HepG2 (cell line): ENCODE measurements around the gene KCTD15. TPM values are rescaled to one million over a fixed set of nuclear protein-coding genes. Genes with fewer than 3 reads are reported as not detected.
A peak's percentile ranks its signal among the peaks of the same experiment; 100 is the strongest.

ENCODE experiments used
- GABPA ChIP-seq, 2 experiments: IDR thresholded peaks; 2 replicates each; pipeline ENCODE4 v1.6.1; 2011 to 2016; ENCODE audit warnings: low read depth in 2 of 2, low read length in 1 of 2, missing biosample characterization in 1 of 2, missing genetic modification characterization in 1 of 2
- KLF11 ChIP-seq: IDR thresholded peaks from 2 replicates; pipeline ENCODE4 v1.6.1; 2016; ENCODE audit warnings: missing compliant biosample characterization
- MAFK ChIP-seq, 2 experiments: IDR thresholded peaks in 1 of 2; conservative IDR thresholded peaks in 1 of 2; 2 replicates each; pipeline ENCODE4 v1.6.1; 2011; ENCODE audit warnings: improper control_type of control experiment in 2 of 2, low read length in 2 of 2
- MED8 ChIP-seq: sonication (generic); formaldehyde crosslinking; IDR thresholded peaks from 2 replicates; pipeline ENCODE4 v1.8.1; 2023; ENCODE audit warnings: mild to moderate bottlenecking, missing genetic modification reagents; ENCODE audit not compliant: insufficient replicate concordance
- MEIS1 ChIP-seq: sonication (generic); formaldehyde crosslinking; IDR thresholded peaks from 2 replicates; pipeline ENCODE4 v1.9.0; 2021; ENCODE audit warnings: mild to moderate bottlenecking, missing genetic modification reagents, moderate library complexity, borderline replicate concordance
- MXD4 ChIP-seq: IDR thresholded peaks from 2 replicates; pipeline ENCODE4 v1.6.1; 2016; ENCODE audit warnings: mild to moderate bottlenecking, missing biosample characterization, missing genetic modification reagents
- ZMYM3 ChIP-seq: sonication (generic); formaldehyde crosslinking; IDR thresholded peaks from 2 replicates; pipeline ENCODE4 v1.5.1; 2020; ENCODE audit warnings: mild to moderate bottlenecking, missing genetic modification reagents
- ZNF24 ChIP-seq: fragments of 450-650 bp; IDR thresholded peaks from 2 replicates; pipeline ENCODE4 v1.6.1; 2017; ENCODE audit warnings: antibody characterized with exemption, mild to moderate bottlenecking
- ZNF891 ChIP-seq: sonication (generic); formaldehyde crosslinking; IDR thresholded peaks from 2 replicates; pipeline ENCODE4 v1.5.0; 2020; ENCODE audit warnings: mild to moderate bottlenecking, missing genetic modification reagents
- polyA plus RNA-seq, 8 experiments: library from polyadenylated mRNA; depleted of rRNA in 3 of 8; stranded (reverse) in 7 of 8; unstranded in 1 of 8; fragments of >200 nt; fragmentation: Illumina TruSeq in 4 of 8; extraction: Trizol in 4 of 8; gene quantifications; 2 replicates each; pipeline versions ENCODE4 v1.2.1 to v1.2.3, GENCODE V29; 2011 to 2016; ENCODE audit warnings: low read depth in 4 of 8, missing spikeins in 1 of 8, mixed read lengths in 1 of 8; ENCODE audit not compliant: insufficient read depth in 1 of 8
- total RNA-seq, 5 experiments: library from RNA; depleted of rRNA; stranded (reverse); fragments of >200 nt; fragmentation: Illumina TruSeq; extraction: Trizol; gene quantifications; 2 replicates each; pipeline ENCODE4 v1.2.3, GENCODE V29; 2016; ENCODE audit warnings: low read depth in 1 of 5
- TF ChIP-seq, protein P1 (sequence below): IDR thresholded peaks from 2 replicates; pipeline ENCODE4 v1.6.1; 2012; ENCODE audit warnings: low read depth, low read length, improper control_type of control experiment
- TF ChIP-seq, protein P2 (sequence below): sonication (generic); formaldehyde crosslinking; IDR thresholded peaks from 2 replicates; pipeline ENCODE4 v1.4.0; 2020; ENCODE audit warnings: missing genetic modification reagents
- TF ChIP-seq, protein P3 (sequence below): sonication (generic); formaldehyde crosslinking; IDR thresholded peaks from 2 replicates; pipeline ENCODE4 v1.8.1; 2023; ENCODE audit warnings: mild to moderate bottlenecking, inconsistent platforms, moderate library complexity, missing genetic modification reagents, borderline replicate concordance
- TF ChIP-seq, protein P4 (sequence below): sonication (generic); formaldehyde crosslinking; conservative IDR thresholded peaks from 2 replicates; pipeline ENCODE4 v1.5.0; 2020; ENCODE audit warnings: missing genetic modification reagents
- TF ChIP-seq, protein P5 (sequence below): conservative IDR thresholded peaks from 2 replicates; pipeline ENCODE4 v1.6.1; 2018; ENCODE audit warnings: missing genetic modification reagents
- TF ChIP-seq, protein P6 (sequence below): sonication (generic); formaldehyde crosslinking; IDR thresholded peaks from 2 replicates; pipeline ENCODE4 v1.4.0; 2020; ENCODE audit warnings: missing genetic modification reagents, mild to moderate bottlenecking, borderline replicate concordance

The KCTD15 gene
- total and polyA plus RNA-seq, 2 of the 13 experiments (the other 11 are each of a cell fraction or from before 2014, with no cell fraction given): 13.2 to 16.7 TPM

DNA sequence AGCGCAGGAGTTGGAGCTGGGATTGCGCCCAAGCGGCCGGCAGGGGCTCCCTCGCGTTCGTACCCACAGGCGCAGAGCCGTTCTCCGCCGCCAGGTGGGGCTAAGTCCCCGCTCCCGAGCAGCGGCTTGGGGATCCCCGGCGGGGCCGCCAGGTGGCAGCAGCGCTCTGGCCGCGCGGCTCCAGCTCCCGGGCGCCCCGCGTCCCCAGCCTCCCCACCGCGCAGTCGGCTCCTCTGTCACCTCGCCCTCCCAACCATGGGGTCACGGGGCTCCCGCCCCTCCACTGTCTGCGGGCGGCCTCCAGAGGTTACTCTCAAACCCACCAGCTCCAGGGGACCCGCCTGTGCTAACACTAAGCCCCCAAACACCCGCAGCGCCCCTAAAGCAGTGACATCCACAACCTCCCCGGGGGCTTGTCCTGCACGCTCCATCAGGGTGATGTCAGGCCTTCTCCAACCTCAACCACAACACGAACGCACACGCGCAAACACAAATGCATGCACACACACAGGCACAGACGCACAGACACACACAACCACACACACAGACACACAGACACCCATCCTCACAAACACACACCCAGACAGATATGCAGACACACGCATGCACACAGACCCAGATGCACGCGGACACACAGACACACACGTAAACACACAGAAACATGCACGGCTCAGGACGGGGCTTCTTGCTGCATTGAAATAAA, 18.4 kb upstream of the KCTD15 start (continued):
- TF ChIP-seq, protein P1, sequence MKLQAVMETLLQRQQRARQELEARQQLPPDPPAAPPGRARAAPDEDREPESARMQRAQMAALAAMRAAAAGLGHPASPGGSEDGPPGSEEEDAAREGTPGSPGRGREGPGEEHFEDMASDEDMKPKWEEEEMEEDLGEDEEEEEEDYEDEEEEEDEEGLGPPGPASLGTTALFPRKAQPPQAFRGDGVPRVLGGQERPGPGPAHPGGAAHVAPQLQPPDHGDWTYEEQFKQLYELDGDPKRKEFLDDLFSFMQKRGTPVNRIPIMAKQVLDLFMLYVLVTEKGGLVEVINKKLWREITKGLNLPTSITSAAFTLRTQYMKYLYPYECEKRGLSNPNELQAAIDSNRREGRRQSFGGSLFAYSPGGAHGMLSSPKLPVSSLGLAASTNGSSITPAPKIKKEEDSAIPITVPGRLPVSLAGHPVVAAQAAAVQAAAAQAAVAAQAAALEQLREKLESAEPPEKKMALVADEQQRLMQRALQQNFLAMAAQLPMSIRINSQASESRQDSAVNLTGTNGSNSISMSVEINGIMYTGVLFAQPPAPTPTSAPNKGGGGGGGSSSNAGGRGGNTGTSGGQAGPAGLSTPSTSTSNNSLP: peak; percentile 30; the same call in 1 of the 2 replicates
- TF ChIP-seq, protein P2, sequence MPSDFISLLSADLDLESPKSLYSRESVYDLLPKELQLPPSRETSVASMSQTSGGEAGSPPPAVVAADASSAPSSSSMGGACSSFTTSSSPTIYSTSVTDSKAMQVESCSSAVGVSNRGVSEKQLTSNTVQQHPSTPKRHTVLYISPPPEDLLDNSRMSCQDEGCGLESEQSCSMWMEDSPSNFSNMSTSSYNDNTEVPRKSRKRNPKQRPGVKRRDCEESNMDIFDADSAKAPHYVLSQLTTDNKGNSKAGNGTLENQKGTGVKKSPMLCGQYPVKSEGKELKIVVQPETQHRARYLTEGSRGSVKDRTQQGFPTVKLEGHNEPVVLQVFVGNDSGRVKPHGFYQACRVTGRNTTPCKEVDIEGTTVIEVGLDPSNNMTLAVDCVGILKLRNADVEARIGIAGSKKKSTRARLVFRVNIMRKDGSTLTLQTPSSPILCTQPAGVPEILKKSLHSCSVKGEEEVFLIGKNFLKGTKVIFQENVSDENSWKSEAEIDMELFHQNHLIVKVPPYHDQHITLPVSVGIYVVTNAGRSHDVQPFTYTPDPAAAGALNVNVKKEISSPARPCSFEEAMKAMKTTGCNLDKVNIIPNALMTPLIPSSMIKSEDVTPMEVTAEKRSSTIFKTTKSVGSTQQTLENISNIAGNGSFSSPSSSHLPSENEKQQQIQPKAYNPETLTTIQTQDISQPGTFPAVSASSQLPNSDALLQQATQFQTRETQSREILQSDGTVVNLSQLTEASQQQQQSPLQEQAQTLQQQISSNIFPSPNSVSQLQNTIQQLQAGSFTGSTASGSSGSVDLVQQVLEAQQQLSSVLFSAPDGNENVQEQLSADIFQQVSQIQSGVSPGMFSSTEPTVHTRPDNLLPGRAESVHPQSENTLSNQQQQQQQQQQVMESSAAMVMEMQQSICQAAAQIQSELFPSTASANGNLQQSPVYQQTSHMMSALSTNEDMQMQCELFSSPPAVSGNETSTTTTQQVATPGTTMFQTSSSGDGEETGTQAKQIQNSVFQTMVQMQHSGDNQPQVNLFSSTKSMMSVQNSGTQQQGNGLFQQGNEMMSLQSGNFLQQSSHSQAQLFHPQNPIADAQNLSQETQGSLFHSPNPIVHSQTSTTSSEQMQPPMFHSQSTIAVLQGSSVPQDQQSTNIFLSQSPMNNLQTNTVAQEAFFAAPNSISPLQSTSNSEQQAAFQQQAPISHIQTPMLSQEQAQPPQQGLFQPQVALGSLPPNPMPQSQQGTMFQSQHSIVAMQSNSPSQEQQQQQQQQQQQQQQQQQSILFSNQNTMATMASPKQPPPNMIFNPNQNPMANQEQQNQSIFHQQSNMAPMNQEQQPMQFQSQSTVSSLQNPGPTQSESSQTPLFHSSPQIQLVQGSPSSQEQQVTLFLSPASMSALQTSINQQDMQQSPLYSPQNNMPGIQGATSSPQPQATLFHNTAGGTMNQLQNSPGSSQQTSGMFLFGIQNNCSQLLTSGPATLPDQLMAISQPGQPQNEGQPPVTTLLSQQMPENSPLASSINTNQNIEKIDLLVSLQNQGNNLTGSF (CRISPR knock-in tag): no peak
- TF ChIP-seq, protein P3, sequence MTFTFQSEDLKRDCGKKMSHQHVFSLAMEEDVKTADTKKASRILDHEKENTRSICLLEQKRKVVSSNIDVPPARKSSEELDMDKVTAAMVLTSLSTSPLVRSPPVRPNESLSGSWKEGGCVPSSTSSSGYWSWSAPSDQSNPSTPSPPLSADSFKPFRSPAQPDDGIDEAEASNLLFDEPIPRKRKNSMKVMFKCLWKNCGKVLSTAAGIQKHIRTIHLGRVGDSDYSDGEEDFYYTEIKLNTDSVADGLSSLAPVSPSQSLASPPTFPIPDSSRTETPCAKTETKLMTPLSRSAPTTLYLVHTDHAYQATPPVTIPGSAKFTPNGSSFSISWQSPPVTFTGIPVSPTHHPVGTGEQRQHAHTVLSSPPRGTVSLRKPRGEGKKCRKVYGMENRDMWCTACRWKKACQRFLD (CRISPR knock-in tag): 0 out of 2 replicates have a peak, but pooled peaks have one; percentile 36
- no peak for TF ChIP-seq ZNF24
- no peak for TF ChIP-seq KLF11 (CRISPR knock-in tag)
- TF ChIP-seq MAFK (conservative IDR thresholded peaks at IDR 0.05 in 1 of 2, IDR thresholded peaks at IDR 0.05 in 1 of 2; ENCODE audit: low read length in 2 of 2): no peak
- TF ChIP-seq MED8: no peak
- TF ChIP-seq, protein P4, sequence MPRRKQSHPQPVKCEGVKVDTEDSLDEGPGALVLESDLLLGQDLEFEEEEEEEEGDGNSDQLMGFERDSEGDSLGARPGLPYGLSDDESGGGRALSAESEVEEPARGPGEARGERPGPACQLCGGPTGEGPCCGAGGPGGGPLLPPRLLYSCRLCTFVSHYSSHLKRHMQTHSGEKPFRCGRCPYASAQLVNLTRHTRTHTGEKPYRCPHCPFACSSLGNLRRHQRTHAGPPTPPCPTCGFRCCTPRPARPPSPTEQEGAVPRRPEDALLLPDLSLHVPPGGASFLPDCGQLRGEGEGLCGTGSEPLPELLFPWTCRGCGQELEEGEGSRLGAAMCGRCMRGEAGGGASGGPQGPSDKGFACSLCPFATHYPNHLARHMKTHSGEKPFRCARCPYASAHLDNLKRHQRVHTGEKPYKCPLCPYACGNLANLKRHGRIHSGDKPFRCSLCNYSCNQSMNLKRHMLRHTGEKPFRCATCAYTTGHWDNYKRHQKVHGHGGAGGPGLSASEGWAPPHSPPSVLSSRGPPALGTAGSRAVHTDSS (CRISPR knock-in tag): no peak
- TF ChIP-seq, protein P5, sequence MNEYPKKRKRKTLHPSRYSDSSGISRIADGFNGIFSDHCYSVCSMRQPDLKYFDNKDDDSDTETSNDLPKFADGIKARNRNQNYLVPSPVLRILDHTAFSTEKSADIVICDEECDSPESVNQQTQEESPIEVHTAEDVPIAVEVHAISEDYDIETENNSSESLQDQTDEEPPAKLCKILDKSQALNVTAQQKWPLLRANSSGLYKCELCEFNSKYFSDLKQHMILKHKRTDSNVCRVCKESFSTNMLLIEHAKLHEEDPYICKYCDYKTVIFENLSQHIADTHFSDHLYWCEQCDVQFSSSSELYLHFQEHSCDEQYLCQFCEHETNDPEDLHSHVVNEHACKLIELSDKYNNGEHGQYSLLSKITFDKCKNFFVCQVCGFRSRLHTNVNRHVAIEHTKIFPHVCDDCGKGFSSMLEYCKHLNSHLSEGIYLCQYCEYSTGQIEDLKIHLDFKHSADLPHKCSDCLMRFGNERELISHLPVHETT (CRISPR knock-in tag): no peak
- no peak for TF ChIP-seq MXD4 (CRISPR knock-in tag)
- no peak for TF ChIP-seq GABPA (IDR thresholded peaks at IDR 0.05; ENCODE audit: low read depth, low read length)
- TF ChIP-seq GABPA (CRISPR knock-in tag; IDR thresholded peaks at IDR 0.05; ENCODE audit: low read depth): no peak
- no peak for TF ChIP-seq ZNF891 (CRISPR knock-in tag)
- TF ChIP-seq MEIS1 (CRISPR knock-in tag): no peak
- TF ChIP-seq, protein P6, sequence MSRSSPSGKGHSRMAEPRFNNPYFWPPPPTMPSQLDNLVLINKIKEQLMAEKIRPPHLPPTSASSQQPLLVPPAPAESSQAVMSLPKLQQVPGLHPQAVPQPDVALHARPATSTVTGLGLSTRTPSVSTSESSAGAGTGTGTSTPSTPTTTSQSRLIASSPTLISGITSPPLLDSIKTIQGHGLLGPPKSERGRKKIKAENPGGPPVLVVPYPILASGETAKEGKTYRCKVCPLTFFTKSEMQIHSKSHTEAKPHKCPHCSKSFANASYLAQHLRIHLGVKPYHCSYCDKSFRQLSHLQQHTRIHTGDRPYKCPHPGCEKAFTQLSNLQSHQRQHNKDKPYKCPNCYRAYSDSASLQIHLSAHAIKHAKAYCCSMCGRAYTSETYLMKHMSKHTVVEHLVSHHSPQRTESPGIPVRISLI (CRISPR knock-in tag): peak; percentile 41; the same call in 1 of the 2 replicates
- TF ChIP-seq ZMYM3 (CRISPR knock-in tag): no peak
